ENCODE results near the gene NRP1. TPM values are rescaled to one million over a fixed set of nuclear protein-coding genes. Genes with fewer than 3 reads are reported as not detected.

NRP1 gene
- total and polyA plus RNA-seq, 2 of the 8 experiments (the other 6 are each of a cell fraction or from before 2014, with no cell fraction given): 1.2 to 2.1 TPM

GRCh38 chr10:33216661-33217427, 117.6 kb downstream of the NRP1 start:
- Histone ChIP-seq H4K20me1 (replicated peaks in 1 of 2; ENCODE audit: control insufficient read depth in 1 of 2, insufficient read depth in 2 of 2, low read length in 2 of 2) (no peaks in the 10 kb centered on the region), H3K4me3 (ENCODE audit: extremely low read depth in 1 of 4, insufficient read depth in 2 of 4, low read depth in 3 of 4, low read length in 4 of 4) (no peak overlapping the region), H2BK5ac (ENCODE audit: low read depth, low read length) (no peak overlapping the region), H2BK15ac (ENCODE audit: low read length) (no peak overlapping the region), H4K91ac (replicated peaks; ENCODE audit: insufficient read length, low read length) (no peak overlapping the region), H2AFZ (ENCODE audit: low read length) (no peak overlapping the region), H2AK5ac (ENCODE audit: low read depth, low read length) (no peak overlapping the region), H3K79me2 (ENCODE audit: control insufficient read depth in 1 of 2, insufficient read depth in 2 of 2, low read length in 2 of 2) (no peaks in the 10 kb centered on the region), H3K4me1 (replicated peaks in 1 of 4; ENCODE audit: control insufficient read depth in 3 of 4, insufficient read depth in 4 of 4, low read length in 3 of 4) (no peaks in the 10 kb centered on the region), H3K18ac (ENCODE audit: extremely low read depth, low read length) (no peak overlapping the region), H3K36me3 (ENCODE audit: control insufficient read depth in 2 of 4, insufficient read depth in 4 of 4, low read length in 3 of 4) (no peaks in the 10 kb centered on the region), H3K4me2 (ENCODE audit: insufficient read depth in 1 of 2, low read depth in 2 of 2, low read length in 2 of 2) (no peak overlapping the region), H3K9me3 (ENCODE audit: insufficient read depth in 2 of 2, low read depth in 1 of 2, low read length in 1 of 2) (no peaks in the 10 kb centered on the region), H3K79me1 (ENCODE audit: low read depth, low read length) (no peaks in the 10 kb centered on the region), H3K23me2 (ENCODE audit: low read depth, low read length) (no peaks in the 10 kb centered on the region), H3K56ac (replicated peaks; ENCODE audit: insufficient read length, low read depth, low read length) (no peak overlapping the region), H2BK12ac (ENCODE audit: low read depth, low read length) (no peak overlapping the region), H2BK20ac (ENCODE audit: low read length) (no peak overlapping the region), H3K9ac (replicated peaks in 1 of 4; ENCODE audit: extremely low read depth in 1 of 4, low read depth in 3 of 4, low read length in 3 of 4) (no peak overlapping the region), H3K27me3 (replicated peaks in 1 of 4; ENCODE audit: control insufficient read depth in 3 of 4, extremely low read depth in 1 of 4, insufficient read depth in 3 of 4, low read length in 3 of 4) (no peaks in the 10 kb centered on the region; a peak in 1 of 7 replicates), H4K8ac (ENCODE audit: extremely low read depth, insufficient read depth, low read length) (no peak overlapping the region), H3K4ac (replicated peaks; ENCODE audit: insufficient read length, low read depth, low read length) (no peak overlapping the region), H3K14ac (ENCODE audit: insufficient read length) (no peak overlapping the region), H3K23ac (ENCODE audit: insufficient read length) (no peak overlapping the region), H3K27ac (ENCODE audit: low read depth, low read length) (no peak overlapping the region), H2BK120ac (replicated peaks; ENCODE audit: low read depth, low read length) (no peak overlapping the region), H4K5ac (ENCODE audit: insufficient read length, low read depth, low read length) (no peak overlapping the region)
- FAIRE-seq: no peak
- ChIA-PET CTCF (ENCODE audit: partially characterized antibody) (interaction anchor here (0.6 to 1.4 kb wide), 2 partner anchors 24 to 26 kb away, joined by 3 read pairs; no protein-coding TSS in a partner anchor), POLR2A (ENCODE audit: partially characterized antibody) (no interaction called here)
- WGBS, 2 experiments (ENCODE audit: extremely low coverage in 1 of 2, insufficient coverage in 1 of 2, insufficient read length in 1 of 2, insufficient replicate concordance in 2 of 2, low coverage in 1 of 2, low lambda C conversion rate in 2 of 2, missing lambda C conversion rate in 1 of 2): 84% methylated on average over 5 of the region's 5 CpGs; no CpG with 5 or more reads in 1 of the 2 experiments
- no peak for DNase-seq (ENCODE audit: low read depth in 1 of 2, low spot score in 2 of 2)
- no peak for TF ChIP-seq BCL11A (IDR thresholded peaks at IDR 0.05; ENCODE audit: low read depth in 2 of 2, low read length in 2 of 2)
- no peak for TF ChIP-seq KDM5A (IDR thresholded peaks at IDR 0.05; ENCODE audit: low read length)
- no peak for TF ChIP-seq SIX5 (IDR thresholded peaks at IDR 0.05; ENCODE audit: low read depth, low read length)
- TF ChIP-seq ATF2 (IDR thresholded peaks at IDR 0.05; ENCODE audit: low read length): no peak
- TF ChIP-seq GABPA (IDR thresholded peaks at IDR 0.05; ENCODE audit: borderline replicate concordance, insufficient read depth, low read length): no peak
- TF ChIP-seq CTBP2 (IDR thresholded peaks at IDR 0.05; ENCODE audit: borderline replicate concordance, insufficient read depth, insufficient read length, low read length): no peak
- TF ChIP-seq SIN3A (conservative IDR thresholded peaks at IDR 0.05 in 1 of 2, IDR thresholded peaks at IDR 0.05 in 1 of 2; ENCODE audit: low read depth in 1 of 2, low read length in 2 of 2): no peak
- TF ChIP-seq ASH2L (IDR thresholded peaks at IDR 0.05; ENCODE audit: low read length): no peak
- TF ChIP-seq HDAC6 (IDR thresholded peaks at IDR 0.05; ENCODE audit: low read depth, low read length): no peak
- no peak for TF ChIP-seq RXRA (IDR thresholded peaks at IDR 0.05; ENCODE audit: insufficient read depth, low read depth, low read length)
